HG02759 (cell line): ENCODE data around the gene VAT1L.
A peak's percentile ranks its signal among the peaks of the same experiment; 100 is the strongest.

Experiments used
- ATAC-seq: cut with Tn5 transposase; IDR thresholded peaks from one replicate; pipeline ENCODE4 v1.9.1; 2021; ENCODE audit warnings: mild to moderate bottlenecking, moderate library complexity; ENCODE audit not compliant: unreplicated experiment

Gene VAT1L

GRCh38 chr16:77868052-77868451 lies 79.7 kb downstream of the VAT1L start:
- peak; percentile 18 for ATAC-seq

- ATAC-seq: peak; percentile 86
Measured at GRCh38 chr16:77868478-77868877, 80.1 kb downstream of the VAT1L start.

GRCh38 chr16:77869997-77870813 lies 81.8 kb downstream of the VAT1L start:
- no peak for ATAC-seq

GRCh38 chr16:77871932-77872331 lies 83.6 kb downstream of the VAT1L start:
- no peak for ATAC-seq

GRCh38 chr16:77873066-77873465 lies 84.7 kb downstream of the VAT1L start:
- no peak for ATAC-seq

GRCh38 chr16:77874347-77874746 lies 86.0 kb downstream of the VAT1L start:
- ATAC-seq: no peak

- no peak for ATAC-seq
Measured at GRCh38 chr16:77876776-77877175, 88.4 kb downstream of the VAT1L start.

- ATAC-seq: no peak
Measured at GRCh38 chr16:77877712-77878347, 89.5 kb downstream of the VAT1L start.

- ATAC-seq: no peak
Measured at GRCh38 chr16:77881355-77882030, 93.1 kb downstream of the VAT1L start.

GRCh38 chr16:77882358-77882757 lies 94.0 kb downstream of the VAT1L start:
- no peak for ATAC-seq

GRCh38 chr16:77885571-77886295 lies 97.4 kb downstream of the VAT1L start:
- ATAC-seq: no peak

GRCh38 chr16:77888871-77889270 lies 100.5 kb downstream of the VAT1L start:
- ATAC-seq: no peak

- no peak for ATAC-seq
Measured at GRCh38 chr16:77890075-77890474, 101.7 kb downstream of the VAT1L start.

GRCh38 chr16:77894162-77894561 lies 105.8 kb downstream of the VAT1L start:
- ATAC-seq: no peak

- no peak for ATAC-seq
Measured at GRCh38 chr16:77895962-77896361, 107.6 kb downstream of the VAT1L start.

GRCh38 chr16:77896415-77897128 lies 108.2 kb downstream of the VAT1L start:
- ATAC-seq: no peak

- ATAC-seq: no peak
Measured at GRCh38 chr16:77897129-77897437, 108.7 kb downstream of the VAT1L start.

GRCh38 chr16:77897831-77898605 lies 109.7 kb downstream of the VAT1L start:
- no peak for ATAC-seq

- no peak for ATAC-seq
Measured at GRCh38 chr16:77898671-77899211, 110.4 kb downstream of the VAT1L start.

- no peak for ATAC-seq
Measured at GRCh38 chr16:77899416-77899815, 111.1 kb downstream of the VAT1L start.
